DMS79 treated with DMSO at 0.1 percent for 48 hours (cell line): Measurements from ENCODE around the gene CDKAL1.
"Not testable (repeated sequence)": the region's sequence is repeated elsewhere in the genome, so short reads cannot be mapped to it uniquely, and the experiment has no call there.

ENCODE experiments used
- DNase-seq: peaks from one replicate; lab custom pipeline; 2025; lab: John Stamatoyannopoulos, UW

CDKAL1 gene

GRCh38 chr6:21026576-21027273 is 492.5 kb downstream of the CDKAL1 start:
- DNase-seq = no peak

DNA sequence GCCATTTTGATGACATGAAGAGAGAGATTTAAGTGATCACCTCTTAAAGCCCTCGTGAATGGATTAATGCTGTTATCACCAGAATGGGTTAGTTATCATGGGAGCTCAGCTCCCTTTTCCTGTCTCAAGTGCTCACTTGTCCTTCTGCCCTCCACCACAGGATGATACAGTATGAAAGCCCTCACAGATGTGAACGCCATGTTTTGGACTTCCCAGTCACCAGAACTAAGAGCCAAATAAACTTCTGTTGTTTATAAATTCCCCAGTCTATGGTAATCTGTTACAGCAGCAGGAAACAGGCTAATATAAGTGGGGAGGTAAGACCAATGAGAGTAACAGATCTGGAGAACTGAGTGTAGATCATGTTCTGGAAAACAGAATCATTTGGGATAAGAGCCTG is 493.2 kb downstream of the CDKAL1 start:
- DNase-seq = no peak

DNA sequence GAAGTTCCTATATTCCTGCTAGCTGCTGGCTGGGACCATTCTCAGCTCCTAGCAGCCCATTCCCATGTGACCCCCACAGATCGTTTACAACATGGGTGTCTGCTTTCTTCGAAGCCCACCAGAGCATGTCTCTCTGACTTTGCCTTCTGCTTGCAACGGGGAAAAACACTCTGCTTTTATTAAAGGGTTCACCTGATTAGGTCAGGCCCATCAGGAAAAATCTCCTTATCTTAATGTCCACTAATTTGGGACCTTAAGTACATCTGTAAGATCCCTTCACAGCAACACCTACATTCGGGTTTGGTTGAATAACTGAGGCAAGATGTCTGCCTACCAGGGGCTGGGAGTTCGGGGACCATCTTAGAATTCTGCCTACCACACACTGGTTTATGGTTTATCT is 496.9 kb downstream of the CDKAL1 start:
- no peak for DNase-seq

- no peak for DNase-seq
Observed at GRCh38 chr6:21033084-21033483, 498.8 kb downstream of the CDKAL1 start.

DNA sequence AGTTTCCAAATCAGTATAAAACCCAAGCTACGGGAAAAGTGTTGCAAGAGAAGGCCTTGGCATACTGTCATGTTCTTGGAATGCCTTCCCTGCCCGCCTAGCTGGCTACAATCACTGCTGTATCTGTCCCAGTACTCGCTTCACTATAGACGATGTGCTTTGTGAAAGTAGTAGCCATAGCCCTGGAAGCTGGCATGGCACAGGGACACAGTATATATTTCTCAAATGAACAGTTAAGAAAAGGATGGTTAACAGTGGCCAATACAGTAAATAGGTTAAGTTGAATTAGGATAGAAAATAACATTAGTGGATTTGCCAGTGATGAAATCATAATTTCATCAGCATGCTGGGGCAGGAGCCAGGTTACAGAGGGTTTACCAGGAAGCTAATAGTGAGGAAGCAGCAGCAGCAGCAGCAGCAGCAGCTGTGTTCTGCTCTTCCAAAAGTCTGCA is 499.3 kb downstream of the CDKAL1 start:
- DNase-seq = no peak

- no peak for DNase-seq
Observed at GRCh38 chr6:21034345-21034744, 500.1 kb downstream of the CDKAL1 start.

DNA sequence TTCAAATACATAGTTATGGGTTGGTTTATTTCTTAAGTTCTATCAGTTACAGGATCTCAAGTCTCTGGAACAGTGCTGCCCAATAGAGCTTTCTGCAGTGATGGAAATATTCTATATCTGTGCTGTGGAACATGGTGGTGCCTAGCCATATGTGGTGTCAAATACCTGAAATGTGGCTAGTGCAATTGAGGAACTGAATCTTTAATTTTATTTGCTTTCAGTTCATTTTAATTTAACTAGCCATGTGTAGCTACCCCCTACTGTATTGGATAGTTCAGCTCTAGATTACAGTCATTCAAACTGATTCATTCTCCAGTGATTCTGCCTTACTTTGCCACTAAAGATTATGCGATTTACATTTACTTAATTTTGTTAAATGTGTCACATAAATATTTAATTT is 503.2 kb downstream of the CDKAL1 start:
- DNase-seq = no peak

- no peak for DNase-seq
Observed at GRCh38 chr6:21039926-21040325, 505.7 kb downstream of the CDKAL1 start.

DNA sequence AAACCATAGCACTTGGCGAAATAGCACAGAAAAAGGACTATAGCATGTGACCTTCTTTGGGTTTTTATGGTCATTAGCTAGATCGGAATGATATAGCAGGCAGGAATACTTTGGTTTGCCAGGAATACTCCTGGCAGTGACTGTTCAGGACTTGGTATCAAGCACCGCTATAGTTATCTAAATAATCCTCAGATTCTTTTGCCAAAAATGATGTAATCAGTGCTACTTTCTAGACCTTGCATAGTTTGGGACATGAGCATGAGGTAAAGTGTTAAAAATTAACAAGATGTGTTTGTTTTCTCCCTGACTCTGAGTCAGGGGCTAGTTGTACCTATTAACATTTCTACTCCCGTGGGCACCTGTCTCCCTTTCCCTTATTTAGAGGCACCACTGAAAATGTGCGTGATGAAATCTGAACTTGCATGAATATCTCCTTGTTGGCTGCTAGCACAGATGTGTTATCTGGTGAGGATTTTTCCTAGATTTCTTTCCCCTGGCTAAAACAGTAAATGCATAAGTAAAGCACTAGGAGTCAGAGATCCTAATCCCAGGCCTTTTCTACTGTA is 511.0 kb downstream of the CDKAL1 start:
- DNase-seq = no peak

- DNase-seq = peak; percentile 8
Observed at GRCh38 chr6:21046276-21046675, 512.0 kb downstream of the CDKAL1 start.

GRCh38 chr6:21048047-21048446 is 513.8 kb downstream of the CDKAL1 start:
- no peak for DNase-seq

DNA sequence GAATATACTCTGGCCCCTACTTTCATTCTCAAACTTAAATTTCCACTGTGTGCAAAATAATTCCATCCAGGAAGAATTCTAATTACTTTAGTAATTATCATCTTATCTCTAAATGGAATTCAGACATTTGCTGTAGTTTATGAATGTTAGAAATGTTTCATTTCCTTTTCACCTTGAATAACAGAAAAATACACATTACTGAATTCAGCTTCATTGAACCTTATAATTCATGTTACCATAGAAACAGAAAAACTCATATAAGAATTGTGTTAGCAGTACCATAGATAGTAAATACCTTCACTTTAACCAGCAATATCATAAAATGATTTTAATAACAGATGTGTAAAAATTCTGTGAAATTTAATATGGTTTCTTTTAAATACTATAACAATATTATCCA is 514.9 kb downstream of the CDKAL1 start:
- DNase-seq = no peak

DNA sequence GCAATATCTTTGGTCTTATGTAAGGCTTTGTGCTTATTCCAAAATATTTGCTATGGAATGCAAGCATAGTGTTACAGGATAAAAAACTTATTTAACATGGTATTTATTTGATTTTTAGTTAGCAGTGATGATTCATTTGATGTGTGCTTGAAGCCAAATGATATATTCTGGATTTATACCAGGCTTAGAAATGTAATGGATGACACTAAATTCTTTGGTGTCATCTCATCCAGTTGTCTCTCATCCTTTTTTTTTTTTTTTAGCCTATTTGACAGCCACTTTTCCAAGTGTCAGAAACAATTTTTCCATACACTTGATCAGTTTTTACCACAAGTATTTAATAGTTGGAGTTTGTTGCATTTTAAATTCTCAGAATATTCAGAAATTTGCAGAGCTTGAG is 515.3 kb downstream of the CDKAL1 start:
- no peak for DNase-seq

GRCh38 chr6:21050935-21051334 is 516.7 kb downstream of the CDKAL1 start:
- no peak for DNase-seq

DNA sequence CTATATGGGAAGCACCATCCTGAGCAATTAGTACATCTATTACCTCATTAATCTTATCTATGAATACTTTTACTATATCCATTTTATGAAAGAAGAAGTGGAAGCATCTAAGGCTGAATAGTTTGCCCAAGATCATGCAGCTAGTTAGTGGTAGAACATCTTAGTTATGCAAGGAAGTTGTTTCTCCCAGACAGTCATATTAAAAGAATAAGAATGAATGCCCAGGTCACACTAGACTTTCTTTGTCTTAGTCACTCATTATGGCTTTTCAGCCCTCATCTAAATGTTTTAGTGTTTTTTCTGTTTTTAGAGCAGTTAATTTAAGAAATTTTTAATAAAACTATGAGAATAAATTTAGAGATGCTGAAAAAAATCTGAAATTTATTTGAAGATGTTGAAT is 517.5 kb downstream of the CDKAL1 start:
- DNase-seq = no peak

- DNase-seq = no peak
Observed at GRCh38 chr6:21053612-21054011, 519.4 kb downstream of the CDKAL1 start.

DNA sequence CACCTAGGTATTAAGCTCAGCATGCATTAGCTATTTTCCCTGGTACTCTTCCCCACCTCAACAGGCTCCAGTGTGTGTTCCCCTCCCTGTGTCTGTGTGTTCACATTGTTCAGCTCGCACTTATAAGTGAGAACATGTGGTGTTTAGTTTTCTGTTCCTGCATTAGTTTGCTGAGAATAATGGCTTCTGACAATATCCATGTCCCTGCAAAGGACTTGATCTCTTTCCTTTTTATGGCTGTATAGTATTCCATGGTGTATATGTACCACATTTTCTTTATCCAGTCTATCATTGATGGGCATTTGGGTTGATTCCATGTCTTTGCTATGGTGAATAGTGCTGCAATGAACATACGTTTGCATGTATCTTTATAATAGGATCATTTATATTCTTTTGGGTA is 521.2 kb downstream of the CDKAL1 start:
- not testable (repeated sequence) for DNase-seq

GRCh38 chr6:21061892-21062291 is 527.6 kb downstream of the CDKAL1 start:
- no peak for DNase-seq

DNA sequence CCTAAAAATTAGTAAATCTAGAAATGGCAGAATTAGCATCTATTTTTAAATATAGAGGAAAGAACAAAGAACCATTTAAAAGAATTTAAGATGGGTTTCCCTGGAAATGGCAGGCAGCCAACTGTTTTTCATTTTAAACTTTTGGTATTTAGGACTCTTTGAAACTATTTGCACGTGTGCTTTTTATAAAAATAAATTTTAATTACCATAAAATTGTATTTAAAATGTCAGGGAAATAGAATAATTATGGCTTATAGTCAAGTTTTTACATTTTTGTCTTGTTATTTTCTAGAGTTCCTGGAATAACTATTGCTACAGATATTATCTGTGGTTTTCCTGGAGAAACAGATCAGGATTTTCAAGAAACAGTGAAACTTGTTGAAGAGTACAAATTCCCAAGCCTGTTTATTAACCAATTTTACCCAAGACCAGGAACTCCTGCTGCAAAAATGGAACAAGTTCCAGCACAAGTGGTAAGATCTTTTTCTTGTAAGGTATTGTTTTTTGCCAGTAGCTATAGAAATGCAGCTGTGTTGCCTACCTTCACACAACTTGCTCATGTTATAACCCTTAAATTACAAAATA is 530.6 kb downstream of the CDKAL1 start:
- no peak for DNase-seq

DNA sequence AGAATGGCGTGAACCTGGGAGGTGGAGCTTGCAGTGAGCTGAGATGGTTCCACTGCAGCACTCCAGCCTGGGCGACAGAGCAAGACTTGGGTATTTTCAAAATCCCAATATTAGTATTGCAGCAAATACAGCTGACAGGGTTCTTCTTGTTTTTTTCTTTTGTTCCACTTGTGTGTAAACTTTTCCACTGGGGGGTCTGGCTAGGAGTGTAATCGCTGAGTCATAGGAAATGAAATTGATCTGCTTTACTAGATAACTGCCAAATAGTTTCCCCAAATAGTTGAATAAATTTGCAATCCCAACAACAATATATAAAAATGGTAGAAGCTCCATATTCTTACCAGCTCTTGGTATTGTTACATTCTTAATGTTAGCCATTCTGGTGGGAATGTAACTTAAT is 533.3 kb downstream of the CDKAL1 start:
- DNase-seq = no peak

DNA sequence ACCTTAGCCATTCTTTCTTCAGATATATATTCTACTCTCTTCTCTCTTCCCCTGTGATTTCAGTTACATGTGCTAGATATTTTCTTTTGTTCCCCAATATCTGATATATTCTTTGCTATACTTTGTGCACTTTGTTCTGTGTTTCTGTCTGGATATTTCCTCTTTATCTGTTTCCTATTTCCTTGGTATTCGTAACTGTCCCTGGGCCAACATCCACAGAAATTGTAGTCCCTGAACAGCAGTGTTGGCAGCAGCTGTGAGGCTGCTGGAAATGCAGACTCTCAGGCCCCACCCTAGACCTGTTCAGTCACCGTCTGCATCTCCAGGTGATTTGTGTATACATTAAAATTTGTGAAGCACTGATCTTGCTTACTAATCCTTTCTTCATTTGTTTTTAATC is 536.4 kb downstream of the CDKAL1 start:
- no peak for DNase-seq

DNA sequence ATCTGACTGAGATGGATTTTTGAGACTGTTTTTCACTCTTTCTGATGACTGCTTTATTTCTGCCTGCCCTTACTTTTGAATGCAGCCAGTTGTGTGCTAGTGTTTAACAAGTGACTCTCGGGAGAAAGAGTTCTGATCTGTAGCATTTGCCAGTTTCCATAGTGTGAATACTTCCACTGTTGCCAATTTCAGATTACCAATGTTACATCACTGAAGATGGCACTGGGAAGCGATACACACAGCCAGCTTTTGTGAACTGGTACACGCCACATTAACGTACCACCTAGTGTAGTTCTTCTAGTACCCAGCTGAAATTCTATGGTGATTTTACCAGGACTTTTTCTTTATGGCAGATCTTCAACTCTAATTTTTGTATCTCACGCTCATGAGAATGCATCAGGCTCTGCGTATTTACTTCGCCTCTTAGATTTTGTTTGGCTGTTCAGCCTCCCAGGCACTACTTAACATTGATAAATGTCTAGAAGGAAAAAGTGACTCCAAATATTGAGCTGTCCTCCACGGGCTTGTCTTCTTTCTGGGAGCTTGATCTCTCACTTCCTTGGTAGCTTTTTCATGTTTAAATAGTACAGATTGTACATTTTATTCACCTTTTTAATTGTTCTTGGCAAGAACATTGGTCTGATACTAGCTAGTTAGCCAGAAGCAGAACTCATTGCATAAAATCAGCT is 537.7 kb downstream of the CDKAL1 start:
- DNase-seq = no peak

- DNase-seq = no peak
Observed at GRCh38 chr6:21073318-21073839, 539.1 kb downstream of the CDKAL1 start.
